AG04449 (cell line): ENCODE measurements around the gene FUT2.

Source experiments
- CTCF ChIA-PET: fragments of 350-600 bp; formaldehyde crosslinking; extraction: SDS; loops from one replicate; lab custom pipeline; 2021; ENCODE audit warnings: antibody characterized with exemption; lab: Yijun Ruan, JAX
- POLR2A ChIA-PET: fragments of 400-600, 350-600 bp; formaldehyde crosslinking; extraction: SDS; loops from one replicate; lab custom pipeline; 2020; ENCODE audit warnings: antibody characterized with exemption, inconsistent platforms; lab: Yijun Ruan, JAX
- DNase-seq: peaks from one replicate; pipeline ENCODE4 v3.0.0-alpha.2; 2010; ENCODE audit warnings: low read depth, low spot score
- H3K4me3 ChIP-seq: 2 replicates; pipeline ENCODE4 v1.5.1; 2011; ENCODE audit warnings: low read depth, mild to moderate bottlenecking, control low read depth, low read length
- CTCF ChIP-seq: IDR thresholded peaks from one replicate; pipeline ENCODE4 v1.5.1; 2011; ENCODE audit warnings: mild to moderate bottlenecking, moderate library complexity, low read length, control low read depth, inconsistent platforms; ENCODE audit not compliant: insufficient read depth; ENCODE audit errors: missing control alignments

Gene FUT2

GRCh38 chr19:48718711-48719231 is 23.0 kb downstream of the FUT2 start:
- no peak overlapping the region for H3K4me3 ChIP-seq
- POLR2A ChIA-PET: no interaction called here
- TF ChIP-seq CTCF: no peak
- CTCF ChIA-PET: no interaction called here
- no peak for DNase-seq

- no peak for TF ChIP-seq CTCF
- DNase-seq: no peak
- ChIA-PET CTCF (no interaction called here), POLR2A (no interaction called here)
- H3K4me3 ChIP-seq: peak within 1 kb of the TSS; percentile 81
Measured at GRCh38 chr19:48719263-48720171, 23.7 kb downstream of the FUT2 start, which contains the start of gene MAMSTR. Gene MAMSTR, minus strand, starts transcription at chr19:48719725. Its CDS starts 694 bp downstream, at chr19:48719031.

GRCh38 chr19:48720251-48720612 is 24.5 kb downstream of the FUT2 start:
- CTCF ChIA-PET: interaction anchor here (0.8 kb wide), 1 partner anchor 45 kb away, joined by 5 read pairs; no protein-coding TSS in a partner anchor
- POLR2A ChIA-PET: interaction anchor here (0.9 to 1.1 kb wide), 2 partner anchors 97 to 101 kb away, joined by 3 read pairs; partner anchors contain the start of gene SPHK2

GRCh38 chr19:48720613-48721296 is 25.0 kb downstream of the FUT2 start:
- ChIA-PET POLR2A (interaction anchor here (0.5 to 1.1 kb wide), 4 partner anchors 56 to 154 kb away, joined by 3 read pairs; partner anchors contain the start of gene SPHK2), CTCF (interaction anchor here (0.8 kb wide), 1 partner anchor 46 kb away, joined by 5 read pairs; no protein-coding TSS in a partner anchor)
- TF ChIP-seq CTCF: no peak
- peak overlapping the region; percentile 81 for H3K4me3 ChIP-seq
- DNase-seq: peak; percentile 93

More at GRCh38 chr19:48720251-48720612, 24.5 kb downstream of the FUT2 start:
- TF ChIP-seq CTCF: no peak
- peak overlapping the region; percentile 81 for H3K4me3 ChIP-seq
- no peak for DNase-seq

GRCh38 chr19:48722196-48722708 is 26.5 kb downstream of the FUT2 start:
- CTCF ChIA-PET: no interaction called here
- no peak overlapping the region for H3K4me3 ChIP-seq
- TF ChIP-seq CTCF: no peak
- POLR2A ChIA-PET: no interaction called here
- DNase-seq: no peak
